HFF-Myc (cell line): Measurements from ENCODE around the gene ALDH4A1.

Source experiments
- DNase-seq: peaks from one replicate; pipeline ENCODE4 v3.0.0-alpha.2; 2011; ENCODE audit warnings: low read depth; ENCODE audit errors: extremely low read depth
- H3K4me3 ChIP-seq: replicated peaks from 2 replicates; pipeline ENCODE4 v1.5.1; 2011; ENCODE audit warnings: low read depth, mild to moderate bottlenecking, control low read depth, low read length
- TF ChIP-seq, protein P1 (sequence below): IDR thresholded peaks from 2 replicates; pipeline ENCODE4 v1.5.1; 2012; ENCODE audit warnings: mild to moderate bottlenecking, low read depth, low read length, control low read depth; ENCODE audit errors: missing control alignments

The ALDH4A1 gene

GRCh38 chr1:18866314-18866713, 36.0 kb downstream of the ALDH4A1 start:
- DNase-seq = no peak
- TF ChIP-seq, protein P1, sequence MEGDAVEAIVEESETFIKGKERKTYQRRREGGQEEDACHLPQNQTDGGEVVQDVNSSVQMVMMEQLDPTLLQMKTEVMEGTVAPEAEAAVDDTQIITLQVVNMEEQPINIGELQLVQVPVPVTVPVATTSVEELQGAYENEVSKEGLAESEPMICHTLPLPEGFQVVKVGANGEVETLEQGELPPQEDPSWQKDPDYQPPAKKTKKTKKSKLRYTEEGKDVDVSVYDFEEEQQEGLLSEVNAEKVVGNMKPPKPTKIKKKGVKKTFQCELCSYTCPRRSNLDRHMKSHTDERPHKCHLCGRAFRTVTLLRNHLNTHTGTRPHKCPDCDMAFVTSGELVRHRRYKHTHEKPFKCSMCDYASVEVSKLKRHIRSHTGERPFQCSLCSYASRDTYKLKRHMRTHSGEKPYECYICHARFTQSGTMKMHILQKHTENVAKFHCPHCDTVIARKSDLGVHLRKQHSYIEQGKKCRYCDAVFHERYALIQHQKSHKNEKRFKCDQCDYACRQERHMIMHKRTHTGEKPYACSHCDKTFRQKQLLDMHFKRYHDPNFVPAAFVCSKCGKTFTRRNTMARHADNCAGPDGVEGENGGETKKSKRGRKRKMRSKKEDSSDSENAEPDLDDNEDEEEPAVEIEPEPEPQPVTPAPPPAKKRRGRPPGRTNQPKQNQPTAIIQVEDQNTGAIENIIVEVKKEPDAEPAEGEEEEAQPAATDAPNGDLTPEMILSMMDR = no peak
- no peak overlapping the region for H3K4me3 ChIP-seq

DNA sequence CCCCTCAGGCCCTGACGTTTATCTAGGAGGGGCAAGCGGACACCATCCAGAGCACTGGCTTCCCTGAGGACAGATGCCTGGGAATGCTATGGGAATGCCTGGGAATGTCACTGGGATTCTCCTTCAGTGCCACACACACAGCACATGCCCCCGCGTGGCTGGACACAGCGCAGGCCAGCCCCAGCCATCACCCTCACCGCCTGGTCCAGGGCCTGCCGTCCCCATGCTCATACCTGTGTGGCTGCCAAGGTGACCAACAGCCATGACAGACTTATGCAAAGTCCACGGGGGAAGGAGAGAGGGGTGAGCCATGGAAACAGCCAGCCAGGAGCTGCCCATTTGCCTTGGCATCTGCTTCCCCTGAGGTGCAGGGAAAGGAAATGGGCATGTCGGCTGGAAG, 37.2 kb downstream of the ALDH4A1 start:
- TF ChIP-seq, protein P1 = no peak
- H3K4me3 ChIP-seq = no peak overlapping the region
- no peak for DNase-seq

DNA sequence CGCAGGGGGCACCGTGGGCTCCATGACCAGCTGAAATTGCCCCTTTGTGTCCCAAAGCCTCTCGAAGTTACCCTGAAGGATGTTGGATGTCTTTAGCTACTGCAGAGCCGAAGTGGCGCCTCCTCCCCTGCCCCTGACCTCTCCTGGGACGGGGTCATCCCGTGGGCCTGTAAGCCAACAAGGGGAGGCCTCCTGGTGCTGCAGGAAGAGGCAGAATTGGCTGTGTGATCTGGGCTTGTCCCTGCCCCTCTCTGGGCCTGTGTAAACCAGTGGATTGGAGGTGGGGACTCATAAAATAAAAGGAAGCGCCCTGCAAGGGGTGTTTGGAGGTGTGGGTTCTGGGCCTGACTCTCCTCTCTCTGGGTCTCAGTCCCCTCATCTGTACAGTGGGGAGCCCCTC, 40.8 kb downstream of the ALDH4A1 start:
- H3K4me3 ChIP-seq = no peak overlapping the region
- TF ChIP-seq, protein P1 = no peak
- no peak for DNase-seq

- no peak overlapping the region for H3K4me3 ChIP-seq
- TF ChIP-seq, protein P1 = no peak
- DNase-seq = no peak
Observed at GRCh38 chr1:18861082-18861481, 41.3 kb downstream of the ALDH4A1 start.

- TF ChIP-seq, protein P1 = no peak
- H3K4me3 ChIP-seq = no peak within 1 kb of the TSS
- no peak for DNase-seq
Observed at GRCh38 chr1:18859560-18859959, 42.8 kb downstream of the ALDH4A1 start, which contains the start of gene TAS1R2. TAS1R2 (minus strand) TSS chr1:18859660; CDS start chr1:18859660, 0 bp downstream.

- no peak overlapping the region for H3K4me3 ChIP-seq
- TF ChIP-seq, protein P1 = no peak
- no peak for DNase-seq
Observed at GRCh38 chr1:18858070-18858688, 44.2 kb downstream of the ALDH4A1 start.

DNA sequence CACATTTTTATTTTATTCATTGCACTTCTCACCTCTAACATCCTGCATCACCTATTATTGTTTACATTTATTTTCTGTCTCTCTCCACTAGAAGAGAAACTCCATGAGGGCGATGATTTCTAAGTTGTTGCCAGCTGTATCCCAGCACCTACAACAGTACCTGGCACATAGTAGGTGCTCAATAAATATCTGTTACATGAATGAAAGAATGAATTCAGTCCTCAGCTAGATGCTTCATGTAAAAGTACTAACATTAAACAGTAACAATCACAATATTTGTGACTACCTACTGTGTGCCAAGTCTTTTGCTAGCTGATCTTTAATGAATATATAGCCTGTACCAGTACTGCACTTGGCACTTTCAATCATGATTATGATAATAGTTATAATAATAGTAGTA, 45.9 kb downstream of the ALDH4A1 start:
- H3K4me3 ChIP-seq = no peak overlapping the region
- TF ChIP-seq, protein P1 = no peak
- no peak for DNase-seq
